ELR (cell line): ENCODE measurements around the gene CCDC69.

ENCODE experiments used
- DNase-seq: peaks from one replicate; pipeline ENCODE4 v3.0.0-alpha.2; 2015; ENCODE audit warnings: low read depth

CCDC69 gene

DNA sequence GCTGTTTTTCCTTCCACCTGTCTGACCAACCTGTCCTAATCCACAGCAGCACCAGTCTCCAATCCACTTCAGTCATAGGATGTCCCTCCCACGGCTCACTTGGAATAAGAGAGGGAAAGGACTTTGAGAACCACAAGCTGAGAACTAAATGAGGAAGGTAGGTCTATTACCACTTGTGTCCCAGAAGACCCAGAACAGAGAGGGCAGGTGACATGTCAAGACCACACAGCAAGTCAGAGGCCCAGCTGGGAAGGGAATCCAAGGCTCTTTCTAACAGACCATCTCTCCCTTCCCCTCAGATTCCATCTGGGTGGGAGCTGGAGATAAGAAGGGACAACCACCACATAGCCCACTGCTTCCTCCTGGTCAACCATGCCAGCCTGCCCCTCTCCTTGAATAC is 81.0 kb downstream of the CCDC69 start:
- no peak for DNase-seq

DNA sequence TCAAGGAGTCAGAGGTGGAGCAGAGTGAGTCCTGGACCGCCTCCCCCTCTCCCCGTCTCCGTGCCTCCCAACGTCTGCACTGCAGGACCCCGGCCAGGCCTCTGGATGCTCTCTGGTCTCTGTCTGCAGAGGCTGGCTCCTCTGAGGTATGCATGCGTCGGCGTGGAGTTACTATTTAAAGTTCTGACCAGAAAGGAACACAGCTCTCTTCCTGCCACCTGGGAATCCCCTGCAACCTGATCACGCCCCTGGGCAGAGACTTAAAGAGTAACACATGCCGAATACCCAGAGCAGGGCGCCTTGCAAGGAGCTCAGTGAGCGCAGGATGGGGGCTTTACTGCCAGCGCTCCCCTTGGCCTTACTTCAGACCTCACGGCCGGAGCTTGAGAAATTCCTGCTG is 82.4 kb downstream of the CCDC69 start:
- no peak for DNase-seq

DNA sequence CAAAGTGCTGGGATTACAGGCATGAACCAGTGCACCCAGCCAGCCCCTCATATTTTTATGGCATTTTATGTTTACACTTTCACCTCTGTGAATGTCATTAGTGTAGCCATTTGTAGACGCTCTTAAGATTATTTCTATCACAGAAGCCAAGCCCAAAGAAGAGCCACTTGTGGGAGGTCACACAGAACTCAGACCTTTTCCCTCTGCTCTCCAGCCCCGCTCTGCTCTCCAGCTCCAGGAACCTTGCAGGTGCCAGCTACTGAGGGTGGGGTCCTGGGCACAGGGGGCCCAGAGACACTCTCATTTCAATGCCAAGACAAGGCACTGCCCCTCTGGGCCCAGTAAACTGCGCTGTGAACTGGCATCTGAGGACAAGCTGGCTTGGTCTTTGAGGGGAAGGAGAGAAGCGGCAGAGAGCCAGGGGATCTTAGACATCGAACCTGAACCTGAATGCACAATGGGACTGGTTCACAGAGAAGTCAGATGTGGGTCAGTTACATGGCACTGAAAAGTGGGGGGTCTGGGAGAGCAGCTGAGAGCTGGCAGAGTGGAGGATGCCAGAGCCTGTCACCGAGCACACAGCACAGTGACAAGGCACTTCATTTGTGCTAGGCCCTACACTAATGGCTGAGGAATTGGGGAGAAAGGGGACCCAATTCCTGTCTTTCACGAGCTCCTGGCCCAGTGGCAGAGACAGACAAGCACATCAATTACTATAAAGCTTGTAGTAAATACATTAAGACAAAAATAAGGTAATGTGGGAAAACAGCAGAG is 83.0 kb downstream of the CCDC69 start:
- DNase-seq, result no peak

DNA sequence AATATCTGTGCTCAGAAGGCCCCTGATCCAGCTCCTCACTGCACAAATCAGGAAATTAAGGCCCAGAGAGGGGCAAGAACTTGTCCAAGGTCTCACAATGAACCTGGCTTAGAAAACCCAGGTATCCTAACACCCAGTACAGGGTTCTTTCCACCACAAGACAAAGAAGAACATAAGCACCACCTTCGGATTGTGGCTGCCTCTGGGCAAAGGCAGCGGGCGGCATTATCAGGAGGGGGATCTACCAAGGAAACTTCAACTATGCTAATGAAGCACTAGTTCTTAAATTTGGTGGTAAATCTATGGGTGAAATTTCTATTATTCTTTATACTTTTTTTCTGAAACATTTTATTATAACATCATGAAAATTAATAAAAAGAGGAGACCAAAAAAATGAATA is 84.2 kb downstream of the CCDC69 start:
- DNase-seq, result no peak

DNA sequence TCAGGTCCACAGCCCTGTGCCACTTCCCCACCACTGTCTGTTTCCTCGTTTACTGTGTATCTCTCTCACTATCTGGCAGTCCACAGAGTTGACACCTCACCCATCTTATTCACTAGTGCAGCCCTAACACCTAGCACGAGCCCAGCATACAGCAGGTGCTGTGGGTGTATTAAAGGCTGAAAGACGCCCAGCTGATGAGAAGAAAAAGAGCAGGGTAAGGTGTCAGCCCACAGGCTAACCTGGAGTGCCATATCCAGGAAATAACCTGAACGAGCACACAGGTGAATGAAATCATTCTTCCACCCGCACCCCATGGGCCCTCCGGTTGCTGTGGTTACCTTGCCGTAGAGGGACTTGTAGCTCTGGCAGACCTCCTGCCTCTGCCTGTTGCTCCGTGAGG is 84.9 kb downstream of the CCDC69 start:
- no peak for DNase-seq

DNA sequence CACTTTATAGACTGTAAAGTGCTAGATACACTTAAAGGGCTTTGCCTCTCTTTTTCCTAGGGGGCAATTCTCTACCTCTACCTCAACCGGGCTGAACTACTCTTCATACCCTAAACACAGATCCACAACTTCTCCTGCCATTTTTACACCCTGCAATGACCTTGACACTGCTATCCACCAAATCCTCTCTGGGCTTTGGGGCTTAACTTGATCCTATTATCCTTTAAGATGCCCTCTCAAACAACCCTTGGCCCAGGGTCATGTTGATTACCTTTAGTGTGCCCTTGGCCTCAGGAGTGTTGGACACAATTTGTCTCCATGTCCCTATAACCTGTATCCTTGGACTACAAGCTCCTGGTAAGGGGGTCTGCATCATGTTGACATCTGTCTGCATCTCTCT is 85.8 kb downstream of the CCDC69 start:
- DNase-seq, result no peak

DNA sequence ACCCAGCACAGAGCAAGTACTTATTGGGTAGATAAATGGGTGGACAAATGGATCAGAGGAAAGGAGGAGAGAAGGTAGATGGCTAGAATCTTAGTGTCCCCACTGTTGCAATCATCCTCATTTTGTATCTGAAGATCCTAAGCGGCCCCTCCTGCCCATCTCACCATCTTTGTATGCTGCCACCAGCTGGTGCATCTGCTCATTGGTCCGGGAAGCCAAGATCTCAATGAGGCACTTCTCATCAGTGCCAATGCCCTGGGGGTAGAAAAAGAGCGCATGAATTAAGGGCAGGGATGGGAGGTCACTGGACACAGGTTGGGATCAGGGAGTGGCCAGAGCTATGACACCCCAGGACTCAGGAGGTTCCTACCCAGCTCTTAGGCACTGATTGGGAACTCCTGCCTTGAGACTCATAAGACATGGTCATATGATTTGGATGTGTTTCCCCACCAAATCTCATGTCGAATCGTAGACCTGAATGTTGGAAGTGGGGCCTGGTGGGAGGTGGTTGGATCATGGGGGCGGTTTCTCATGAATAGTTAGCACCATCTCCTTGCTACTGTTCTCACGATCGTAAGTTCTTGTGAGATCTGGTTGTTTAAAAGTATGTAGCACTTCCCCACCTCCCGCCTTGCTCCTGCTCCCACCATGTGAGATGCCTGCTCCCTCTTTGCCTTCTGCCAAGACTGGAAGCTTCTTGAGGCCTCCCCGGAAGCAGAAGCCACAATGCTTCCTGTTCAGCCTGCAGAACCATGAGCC is 86.6 kb downstream of the CCDC69 start:
- DNase-seq, result no peak

DNA sequence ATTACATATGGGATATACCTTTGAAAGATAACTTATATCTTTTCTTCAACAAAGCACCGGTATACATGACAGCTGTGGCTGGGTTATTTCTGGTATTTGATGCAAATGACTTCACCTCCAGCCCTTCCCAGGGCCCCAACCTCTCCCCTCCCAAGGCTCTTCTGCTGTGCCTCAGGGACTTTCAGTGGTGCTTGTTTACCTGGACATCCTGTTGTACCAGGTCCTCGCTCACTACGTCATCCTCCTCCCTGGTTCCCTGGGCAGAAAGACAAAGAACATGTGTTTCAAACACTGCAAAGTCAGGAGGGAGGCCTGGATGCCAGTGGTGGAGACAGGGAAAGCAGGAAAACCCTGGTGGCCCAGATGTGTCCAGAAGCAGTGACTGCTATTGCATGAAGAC is 89.7 kb downstream of the CCDC69 start:
- no peak for DNase-seq

DNA sequence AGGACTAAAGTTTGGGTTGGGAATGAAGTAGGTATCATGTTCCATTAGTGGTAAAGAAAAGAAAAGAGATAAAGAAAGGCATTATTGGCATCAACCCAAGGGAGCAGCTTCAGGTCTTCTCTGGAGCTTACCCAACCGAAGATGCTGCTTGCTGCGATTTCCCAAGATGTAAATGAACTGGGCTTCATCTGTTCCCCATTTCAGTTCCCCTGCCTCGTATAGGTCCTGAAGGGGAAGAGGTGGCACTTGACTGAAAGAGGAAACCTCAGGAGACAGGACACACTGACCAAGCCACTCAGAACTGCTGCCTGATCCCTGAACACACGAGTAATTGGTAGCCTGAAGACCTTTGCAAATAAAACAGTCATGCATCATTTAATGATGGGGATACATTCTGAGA is 90.9 kb downstream of the CCDC69 start:
- DNase-seq, result no peak
